HepG2 (cell line): ENCODE measurements around the gene VASN. TPM values are rescaled to one million over a fixed set of nuclear protein-coding genes. Genes with fewer than 3 reads are reported as not detected.

Experiments used
- BCLAF1 ChIP-seq: fragments of 450-650 bp; IDR thresholded peaks from 2 replicates; pipeline ENCODE4 v1.6.1; 2017; ENCODE audit warnings: mild to moderate bottlenecking
- FOXO1 ChIP-seq: sonication (generic); formaldehyde crosslinking; IDR thresholded peaks from 2 replicates; pipeline ENCODE4 v1.4.0; 2020; ENCODE audit warnings: missing genetic modification reagents
- HCFC1 ChIP-seq: fragments of 150-350 bp; IDR thresholded peaks from 2 replicates; pipeline ENCODE4 v1.6.1; 2014; ENCODE audit warnings: low read depth, low read length
- MTF1 ChIP-seq: sonication (generic); formaldehyde crosslinking; IDR thresholded peaks from 2 replicates; pipeline ENCODE4 v1.5.0; 2020; ENCODE audit warnings: missing genetic modification reagents
- MXD1 ChIP-seq: sonication (generic); formaldehyde crosslinking; IDR thresholded peaks from 2 replicates; pipeline ENCODE4 v1.4.0; 2020; ENCODE audit warnings: mild to moderate bottlenecking, missing genetic modification reagents
- NPAS2 ChIP-seq: sonication (generic); formaldehyde crosslinking; IDR thresholded peaks from 2 replicates; pipeline ENCODE4 v1.8.0; 2022; ENCODE audit warnings: mild to moderate bottlenecking, missing genetic modification reagents, borderline replicate concordance
- SP2 ChIP-seq: sonication (generic); formaldehyde crosslinking; IDR thresholded peaks from 2 replicates; pipeline ENCODE4 v1.5.1; 2020; ENCODE audit warnings: mild to moderate bottlenecking, missing genetic modification reagents
- THAP9 ChIP-seq: sonication (generic); formaldehyde crosslinking; IDR thresholded peaks from 2 replicates; pipeline ENCODE4; 2020; ENCODE audit warnings: missing genetic modification reagents, mild to moderate bottlenecking, borderline replicate concordance
- ZNF326 ChIP-seq: sonication (generic); formaldehyde crosslinking; IDR thresholded peaks from 2 replicates; pipeline ENCODE4 v1.4.0; 2020; ENCODE audit warnings: missing genetic modification reagents, borderline replicate concordance
- ZNF407 ChIP-seq: sonication (generic); formaldehyde crosslinking; IDR thresholded peaks from one replicate; pipeline ENCODE4 v1.5.1; 2020; ENCODE audit warnings: mild to moderate bottlenecking, missing genetic modification reagents; ENCODE audit errors: not compliant biosample characterization
- ZNF589 ChIP-seq: sonication (generic); formaldehyde crosslinking; conservative IDR thresholded peaks from 2 replicates; pipeline ENCODE4 v1.8.0; 2022; ENCODE audit warnings: mild to moderate bottlenecking, moderate library complexity, missing genetic modification reagents
- ZNF597 ChIP-seq: sonication (generic); formaldehyde crosslinking; IDR thresholded peaks from 2 replicates; pipeline ENCODE4 v1.5.0; 2020; ENCODE audit warnings: missing genetic modification reagents
- ZNF660 ChIP-seq: sonication (generic); formaldehyde crosslinking; IDR thresholded peaks from 2 replicates; pipeline ENCODE4 v1.5.1; 2020; ENCODE audit warnings: mild to moderate bottlenecking, low read depth, missing genetic modification reagents, borderline replicate concordance
- ZNF788 ChIP-seq: sonication (generic); formaldehyde crosslinking; IDR thresholded peaks from 2 replicates; pipeline ENCODE4 v1.5.0; 2020; ENCODE audit warnings: mild to moderate bottlenecking, missing genetic modification reagents, borderline replicate concordance
- polyA plus RNA-seq, 8 experiments: library from polyadenylated mRNA; depleted of rRNA in 3 of 8; stranded (reverse) in 7 of 8; unstranded in 1 of 8; fragments of >200 nt; fragmentation: Illumina TruSeq in 4 of 8; extraction: Trizol in 4 of 8; gene quantifications; 2 replicates each; pipeline versions ENCODE4 v1.2.1 to v1.2.3, GENCODE V29; 2011 to 2016; ENCODE audit warnings: low read depth in 4 of 8, missing spikeins in 1 of 8, mixed read lengths in 1 of 8; ENCODE audit not compliant: insufficient read depth in 1 of 8
- total RNA-seq, 5 experiments: library from RNA; depleted of rRNA; stranded (reverse); fragments of >200 nt; fragmentation: Illumina TruSeq; extraction: Trizol; gene quantifications; 2 replicates each; pipeline ENCODE4 v1.2.3, GENCODE V29; 2016; ENCODE audit warnings: low read depth in 1 of 5

Gene VASN
- total and polyA plus RNA-seq, 2 of the 13 experiments (the other 11 are each of a cell fraction or from before 2014, with no cell fraction given) = 8.4 to 18.2 TPM

GRCh38 chr16:4367393-4367856, 4.2 kb upstream of the VASN start (continued):
- TF ChIP-seq ZNF407 (no peak), NPAS2 (CRISPR knock-in tag) (no peak), ZNF589 (no peak), ZNF597 (no peak), BCLAF1 (no peak), FOXO1 (peak; percentile 60), MXD1 (CRISPR knock-in tag) (peak; percentile 36; the same call in 1 of the 2 replicates), MTF1 (CRISPR knock-in tag) (no peak), HCFC1 (no peak), ZNF660 (CRISPR knock-in tag) (no peak), SP2 (CRISPR knock-in tag) (no peak), ZNF788 (CRISPR knock-in tag) (peak; percentile 68; the same call in 1 of the 2 replicates), THAP9 (CRISPR knock-in tag) (no peak), ZNF326 (CRISPR knock-in tag) (no peak)
